SK-N-SH (cell line): ENCODE results near the gene PSMB4. TPM values are rescaled to one million over a fixed set of nuclear protein-coding genes. Genes with fewer than 3 reads are reported as not detected.

ENCODE experiments used
- CTCF ChIA-PET: fragments of 300-600, 350-600 bp; formaldehyde crosslinking; extraction: SDS; loops from one replicate; lab custom pipeline; 2021; lab: Yijun Ruan, JAX
- POLR2A ChIA-PET: fragments of 350-600 bp; sonication (Branson Sonifier 250); formaldehyde crosslinking; extraction: SDS; loops from one replicate; lab custom pipeline; 2020; ENCODE audit warnings: antibody characterized with exemption, inconsistent platforms; lab: Yijun Ruan, JAX
- DNase-seq: peaks from one replicate; pipeline ENCODE4 v3.0.0; 2012
- H2AFZ ChIP-seq: fragments of 200-600 bp; sonication (generic); 2 replicates; pipeline ENCODE4 v1.8.1; 2016; ENCODE audit warnings: antibody characterized with exemption, mild to moderate bottlenecking, low read depth
- H3F3A ChIP-seq: fragments of 200-600 bp; sonication (generic); replicated peaks from 2 replicates; pipeline ENCODE3; 2016; ENCODE audit warnings: antibody characterized with exemption, mild to moderate bottlenecking; ENCODE audit not compliant: insufficient read depth
- H3K27ac ChIP-seq, 2 experiments: fragments of 200-500 bp in 1 of 2; fragments of 200-600 bp in 1 of 2; sonication (Bioruptor generic) in 1 of 2; sonication (generic), shearing (Covaris generic) in 1 of 2; 2 replicates each; pipeline versions ENCODE4 v1.5.1 to v1.6.1; 2014 to 2016; ENCODE audit warnings: low read depth in 2 of 2, inconsistent platforms in 1 of 2, low read length in 1 of 2, mild to moderate bottlenecking in 1 of 2, mixed read lengths in 1 of 2
- H3K27me3 ChIP-seq: fragments of 200-600 bp; sonication (generic), shearing (Covaris generic); 2 replicates; pipeline ENCODE4 v1.6.1; 2016; ENCODE audit warnings: mixed run types; ENCODE audit not compliant: insufficient read depth
- H3K36me3 ChIP-seq, 2 experiments: fragments of 200-500 bp in 1 of 2; fragments of 200-600 bp in 1 of 2; sonication (Bioruptor generic) in 1 of 2; sonication (generic) in 1 of 2; replicated peaks in 1 of 2; 2 replicates each; pipeline versions ENCODE3 to v1.5.1; 2014 to 2016; ENCODE audit warnings: low read length in 1 of 2, mild to moderate bottlenecking in 1 of 2; ENCODE audit not compliant: insufficient read depth in 2 of 2, control insufficient read depth in 1 of 2
- H3K4me1 ChIP-seq, 2 experiments: fragments of 200-500 bp in 1 of 2; fragments of 200-600 bp in 1 of 2; sonication (Bioruptor generic) in 1 of 2; sonication (generic), shearing (Covaris generic) in 1 of 2; 2 replicates each; pipeline versions ENCODE4 v1.5.1 to v1.6.1; 2014 to 2016; ENCODE audit warnings: low read depth in 1 of 2, low read length in 1 of 2, mixed run types in 1 of 2; ENCODE audit not compliant: insufficient read depth in 2 of 2, control insufficient read depth in 1 of 2
- H3K4me2 ChIP-seq: fragments of 200-600 bp; sonication (generic), shearing (Covaris generic); 2 replicates; pipeline ENCODE4 v1.6.1; 2017; ENCODE audit warnings: mixed run types
- H3K4me3 ChIP-seq, 2 experiments: fragments of 200-500 bp in 1 of 2; fragments of 200-600 bp in 1 of 2; sonication (Bioruptor generic) in 1 of 2; sonication (generic), shearing (Covaris generic) in 1 of 2; 2 replicates each; pipeline versions ENCODE4 v1.5.1 to v1.8.1; 2014 to 2016; ENCODE audit warnings: low read depth in 2 of 2, inconsistent platforms in 1 of 2, low read length in 1 of 2, mild to moderate bottlenecking in 1 of 2, mixed read lengths in 1 of 2, moderate library complexity in 1 of 2
- H3K79me2 ChIP-seq: fragments of 200-600 bp; sonication (generic); 2 replicates; pipeline ENCODE4 v1.8.1; 2017; ENCODE audit warnings: mild to moderate bottlenecking; ENCODE audit not compliant: insufficient read depth
- H3K9ac ChIP-seq: fragments of 200-600 bp; sonication (generic); 2 replicates; pipeline ENCODE4 v1.6.1; 2017; ENCODE audit warnings: mixed run types
- H3K9me2 ChIP-seq: fragments of 200-600 bp; sonication (generic); 2 replicates; pipeline ENCODE4 v1.6.1; 2017; ENCODE audit warnings: mixed run types
- H3K9me3 ChIP-seq: fragments of 200-600 bp; sonication (generic); 2 replicates; pipeline ENCODE4 v1.6.1; 2017; ENCODE audit warnings: mixed run types, mild to moderate bottlenecking, moderate library complexity
- H4K20me1 ChIP-seq: fragments of 200-600 bp; sonication (generic); 2 replicates; pipeline ENCODE4 v1.6.1; 2017; ENCODE audit warnings: mild to moderate bottlenecking, mixed run types; ENCODE audit not compliant: insufficient read depth
- FOSL2 ChIP-seq: IDR thresholded peaks from 2 replicates; pipeline ENCODE4 v1.4.0; 2012; ENCODE audit warnings: low read depth, mild to moderate bottlenecking, moderate library complexity, borderline replicate concordance
- FOXJ3 ChIP-seq: sonication (generic); formaldehyde crosslinking; IDR thresholded peaks from 2 replicates; pipeline ENCODE4 v1.5.1; 2020; ENCODE audit warnings: mild to moderate bottlenecking, missing genetic modification reagents
- MEF2A ChIP-seq: IDR thresholded peaks from 2 replicates; pipeline ENCODE4 v1.4.0; 2012; ENCODE audit warnings: low read depth, borderline replicate concordance
- NFIC ChIP-seq: IDR thresholded peaks from 2 replicates; pipeline ENCODE4 v1.4.0; 2012; ENCODE audit warnings: borderline replicate concordance
- SMC3 ChIP-seq: IDR thresholded peaks from 2 replicates; pipeline ENCODE4 v1.6.1; 2012; ENCODE audit warnings: low read depth, low read length, improper control_type of control experiment
- WGBS: methylation state at CpG from one replicate; pipeline ENCODE4 v1.1.6; 2017; ENCODE audit warnings: low lambda C conversion rate; 5-methylcytosine and 5-hydroxymethylcytosine counted together
- polyA plus RNA-seq, 3 experiments: library from polyadenylated mRNA; depleted of rRNA; stranded (reverse); fragments of >200 nt; gene quantifications; 2 replicates each; pipeline ENCODE4 v1.2.3, GENCODE V29; 2012
- TF ChIP-seq, protein P1 (sequence below): fragments of 200-600 bp; sonication (generic); IDR thresholded peaks from 2 replicates; pipeline ENCODE4 v1.6.1; 2017; ENCODE audit warnings: antibody characterized with exemption, mild to moderate bottlenecking, moderate library complexity
- TF ChIP-seq, protein P2 (sequence below): IDR thresholded peaks from 2 replicates; pipeline ENCODE4 v1.4.0; 2012; ENCODE audit warnings: low read depth, borderline replicate concordance
- TF ChIP-seq, protein P3 (sequence below): IDR thresholded peaks from 2 replicates; pipeline ENCODE4 v1.4.0; 2012; ENCODE audit warnings: low read depth, borderline replicate concordance

PSMB4 gene
- polyA plus RNA-seq, 1 of the 3 experiments (the other 2 are of a cell fraction): 716 TPM

DNA sequence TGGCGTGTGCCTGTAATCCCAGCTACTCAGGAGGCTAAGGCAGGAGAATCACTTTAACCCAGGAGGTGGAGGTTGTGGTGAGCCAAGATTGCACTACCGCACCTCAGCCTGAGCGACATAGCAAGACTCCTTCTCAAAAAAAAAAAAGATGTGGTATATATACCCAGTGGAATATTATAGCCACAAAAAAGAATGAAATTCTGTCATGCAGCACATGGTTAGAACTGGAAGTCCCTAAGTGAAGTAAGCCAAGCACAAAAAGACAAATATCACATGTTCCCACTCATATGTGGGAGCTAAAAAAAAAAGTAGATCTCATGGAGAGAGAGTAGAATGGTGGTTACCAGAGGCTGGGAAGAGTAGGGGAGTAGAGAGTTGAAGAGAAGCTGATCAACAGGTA is 18.7 kb downstream of the PSMB4 start:
- CTCF ChIA-PET: interaction anchor here (1.3 kb wide), 1 partner anchor 10 kb away, joined by 3 read pairs; no protein-coding TSS in a partner anchor
- Histone ChIP-seq H3K27me3 (no peaks in the 10 kb centered on the region), H3K36me3 (peaks cover 29 to 74% of the 10 kb centered on the region in 2 experiments), H3K9ac (no peak overlapping the region), H3K4me2 (no peak overlapping the region), H2AFZ (no peak overlapping the region), H3K4me1 (no peaks in the 10 kb centered on the region), H3K27ac (no peak overlapping the region), H3K9me3 (no peaks in the 10 kb centered on the region), H3K79me2 (peaks cover 14% of the 10 kb centered on the region; the same call in 1 of the 2 replicates), H3F3A (peaks cover 11% of the 10 kb centered on the region), H4K20me1 (no peaks in the 10 kb centered on the region), H3K9me2 (no peaks in the 10 kb centered on the region), H3K4me3 (no peak overlapping the region)
- TF ChIP-seq, protein P1, sequence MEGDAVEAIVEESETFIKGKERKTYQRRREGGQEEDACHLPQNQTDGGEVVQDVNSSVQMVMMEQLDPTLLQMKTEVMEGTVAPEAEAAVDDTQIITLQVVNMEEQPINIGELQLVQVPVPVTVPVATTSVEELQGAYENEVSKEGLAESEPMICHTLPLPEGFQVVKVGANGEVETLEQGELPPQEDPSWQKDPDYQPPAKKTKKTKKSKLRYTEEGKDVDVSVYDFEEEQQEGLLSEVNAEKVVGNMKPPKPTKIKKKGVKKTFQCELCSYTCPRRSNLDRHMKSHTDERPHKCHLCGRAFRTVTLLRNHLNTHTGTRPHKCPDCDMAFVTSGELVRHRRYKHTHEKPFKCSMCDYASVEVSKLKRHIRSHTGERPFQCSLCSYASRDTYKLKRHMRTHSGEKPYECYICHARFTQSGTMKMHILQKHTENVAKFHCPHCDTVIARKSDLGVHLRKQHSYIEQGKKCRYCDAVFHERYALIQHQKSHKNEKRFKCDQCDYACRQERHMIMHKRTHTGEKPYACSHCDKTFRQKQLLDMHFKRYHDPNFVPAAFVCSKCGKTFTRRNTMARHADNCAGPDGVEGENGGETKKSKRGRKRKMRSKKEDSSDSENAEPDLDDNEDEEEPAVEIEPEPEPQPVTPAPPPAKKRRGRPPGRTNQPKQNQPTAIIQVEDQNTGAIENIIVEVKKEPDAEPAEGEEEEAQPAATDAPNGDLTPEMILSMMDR: no peak
- TF ChIP-seq, protein P2, sequence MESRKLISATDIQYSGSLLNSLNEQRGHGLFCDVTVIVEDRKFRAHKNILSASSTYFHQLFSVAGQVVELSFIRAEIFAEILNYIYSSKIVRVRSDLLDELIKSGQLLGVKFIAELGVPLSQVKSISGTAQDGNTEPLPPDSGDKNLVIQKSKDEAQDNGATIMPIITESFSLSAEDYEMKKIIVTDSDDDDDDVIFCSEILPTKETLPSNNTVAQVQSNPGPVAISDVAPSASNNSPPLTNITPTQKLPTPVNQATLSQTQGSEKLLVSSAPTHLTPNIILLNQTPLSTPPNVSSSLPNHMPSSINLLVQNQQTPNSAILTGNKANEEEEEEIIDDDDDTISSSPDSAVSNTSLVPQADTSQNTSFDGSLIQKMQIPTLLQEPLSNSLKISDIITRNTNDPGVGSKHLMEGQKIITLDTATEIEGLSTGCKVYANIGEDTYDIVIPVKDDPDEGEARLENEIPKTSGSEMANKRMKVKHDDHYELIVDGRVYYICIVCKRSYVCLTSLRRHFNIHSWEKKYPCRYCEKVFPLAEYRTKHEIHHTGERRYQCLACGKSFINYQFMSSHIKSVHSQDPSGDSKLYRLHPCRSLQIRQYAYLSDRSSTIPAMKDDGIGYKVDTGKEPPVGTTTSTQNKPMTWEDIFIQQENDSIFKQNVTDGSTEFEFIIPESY: no peak
- TF ChIP-seq FOXJ3 (no peak), SMC3 (no peak), FOSL2 (no peak), NFIC (no peak), MEF2A (no peak)
- TF ChIP-seq, protein P3, sequence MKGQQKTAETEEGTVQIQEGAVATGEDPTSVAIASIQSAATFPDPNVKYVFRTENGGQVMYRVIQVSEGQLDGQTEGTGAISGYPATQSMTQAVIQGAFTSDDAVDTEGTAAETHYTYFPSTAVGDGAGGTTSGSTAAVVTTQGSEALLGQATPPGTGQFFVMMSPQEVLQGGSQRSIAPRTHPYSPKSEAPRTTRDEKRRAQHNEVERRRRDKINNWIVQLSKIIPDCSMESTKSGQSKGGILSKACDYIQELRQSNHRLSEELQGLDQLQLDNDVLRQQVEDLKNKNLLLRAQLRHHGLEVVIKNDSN: no peak
- POLR2A ChIA-PET: no interaction called here
- 98% methylated on average over 3 of the region's 3 CpGs for WGBS
- DNase-seq: no peak

- Histone ChIP-seq H3K36me3 (peaks cover 36 to 81% of the 10 kb centered on the region in 2 experiments), H2AFZ (no peak overlapping the region), H3K79me2 (peaks cover 8% of the 10 kb centered on the region; the same call in 1 of the 2 replicates), H3K9me3 (no peaks in the 10 kb centered on the region), H3K4me2 (no peak overlapping the region), H3K9me2 (no peaks in the 10 kb centered on the region), H3F3A (peaks cover 8% of the 10 kb centered on the region), H3K9ac (no peak overlapping the region), H3K4me1 (no peaks in the 10 kb centered on the region), H3K27ac (no peak overlapping the region), H3K27me3 (no peaks in the 10 kb centered on the region), H3K4me3 (no peak overlapping the region), H4K20me1 (no peaks in the 10 kb centered on the region)
- ChIA-PET POLR2A (no interaction called here), CTCF (interaction anchor here (1.0 kb wide), 1 partner anchor 79 kb away, joined by 3 read pairs; no protein-coding TSS in a partner anchor)
- DNase-seq: no peak
- 85% methylated on average over 5 of the region's 5 CpGs for WGBS
- no peak for TF ChIP-seq FOSL2
Measured at GRCh38 chr1:151419819-151420218, 20.4 kb downstream of the PSMB4 start.
